Esophagus squamous epithelium (tissue), 5 donors: ENCODE measurements around the gene SGTA. TPM values are rescaled to one million over a fixed set of nuclear protein-coding genes. Genes with fewer than 3 reads are reported as not detected.

Source experiments
- DNase-seq: peaks from one replicate; lab custom pipeline; 2025; lab: John Stamatoyannopoulos, UW
- H3K27ac ChIP-seq, 4 donors: fragments of 200-600 bp; sonication (generic); one replicate each; pipeline ENCODE4 v1.5.1; 2016 to 2019; ENCODE audit warnings: mild to moderate bottlenecking in 1 of 4
- H3K27me3 ChIP-seq, 4 donors: fragments of 200-600 bp; sonication (generic); 1 replicate in 3 of 4; 2 replicates in 1 of 4; pipeline versions ENCODE4 v1.5.1 to v1.6.0; 2017 to 2021; ENCODE audit warnings: antibody characterized with exemption in 1 of 4
- H3K36me3 ChIP-seq, 3 donors: fragments of 200-600 bp; sonication (generic); one replicate each; pipeline ENCODE4 v1.5.1; 2016 to 2019
- H3K4me1 ChIP-seq, 3 donors: fragments of 200-600 bp; sonication (generic); one replicate each; pipeline ENCODE4 v1.5.1; 2017 to 2019
- H3K4me3 ChIP-seq, 4 donors: fragments of 200-600 bp; sonication (generic); 1 replicate in 3 of 4; 2 replicates in 1 of 4; pipeline ENCODE4 v1.5.1; 2016 to 2019; ENCODE audit warnings: mild to moderate bottlenecking in 2 of 4, moderate library complexity in 1 of 4
- H3K9me3 ChIP-seq, 3 donors: fragments of 200-600 bp; sonication (generic); one replicate each; pipeline ENCODE4 v1.5.1; 2016 to 2019
- POLR2A ChIP-seq, 4 donors: fragments of 450-650 bp; IDR thresholded peaks; one replicate each; pipeline ENCODE4 v1.6.1; 2017; ENCODE audit warnings: antibody characterized with exemption in 4 of 4, mild to moderate bottlenecking in 4 of 4, moderate library complexity in 3 of 4
- WGBS, 2 donors: methylation state at CpG; one replicate each; pipeline ENCODE4 v1.1.5; 2018; 5-methylcytosine and 5-hydroxymethylcytosine counted together
- intact Hi-C: fragments of 100-400 bp; cut with DNase I; formaldehyde crosslinking; loops from one replicate; pipeline ENCODE4 v1.15.0; 2022
- total RNA-seq, 4 donors: library from RNA; depleted of rRNA; stranded (reverse); fragments of >200 nt; gene quantifications; one replicate each; pipeline ENCODE4 v1.1.0, GENCODE V29; 2016
- TF ChIP-seq, protein P1 (sequence below), 6 experiments: fragments of 450-650 bp in 4 of 6; fragments of 200-600 bp in 2 of 6; sonication (generic) in 2 of 6; IDR thresholded peaks; one replicate each; pipeline ENCODE4 v1.5.1; 2016 to 2019; ENCODE audit warnings: antibody characterized with exemption in 6 of 6, mild to moderate bottlenecking in 4 of 6, moderate library complexity in 4 of 6
- donor health status: DM: yes; HTN: yes; CAD: no.

Gene SGTA
- total RNA-seq, 4 donors from 2014 or later: 30.6 to 45.0 (median 42.8) TPM

DNA sequence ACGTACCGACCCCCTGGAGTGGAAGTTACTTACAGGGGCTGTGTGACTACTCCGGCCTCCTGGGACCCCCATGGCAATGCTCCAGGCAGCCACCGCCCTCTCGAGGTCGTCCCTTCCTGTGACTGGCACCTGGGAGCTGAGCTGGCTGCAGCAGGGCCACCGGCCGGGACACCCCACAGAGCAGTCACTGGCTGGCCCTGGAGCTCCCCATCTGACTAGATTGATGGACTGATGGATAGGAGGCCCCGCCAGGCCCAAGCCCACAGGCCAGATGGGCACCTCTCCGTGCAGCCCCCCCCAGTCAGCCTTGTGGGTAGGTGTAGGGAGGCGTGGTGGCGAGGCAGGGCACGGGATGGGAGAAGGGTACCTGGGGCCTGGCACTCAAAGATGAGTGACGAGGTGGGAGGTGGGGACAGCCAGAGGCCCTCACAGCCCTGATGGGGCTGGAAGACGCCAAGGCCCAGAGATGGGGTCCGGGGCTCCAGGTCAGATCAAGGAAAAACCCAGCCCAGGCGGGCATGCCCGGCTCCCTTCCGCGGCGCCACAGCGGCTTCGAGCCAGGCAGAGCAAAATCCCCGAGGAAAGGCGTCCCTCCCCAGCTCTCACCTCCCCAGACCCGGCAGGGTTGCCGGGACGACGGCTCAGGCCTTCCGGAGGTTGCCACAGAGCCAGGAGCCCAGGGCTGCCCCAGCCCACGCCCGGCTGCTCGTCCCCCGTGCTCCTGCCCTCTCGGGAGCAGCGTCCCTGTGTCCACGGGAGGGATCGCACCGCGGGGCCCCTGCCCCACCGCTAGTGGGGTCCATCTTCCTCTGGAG, 51.7 kb downstream of the SGTA start:
- Histone ChIP-seq H3K4me1 (peaks cover 5 to 22% (median 8%) of the 10 kb centered on the region in 3 donors), H3K9me3 (no peaks in the 10 kb centered on the region), H3K4me3 (no peak overlapping the region), H3K27me3 (peaks cover 0 to 26% (median 1%) of the 10 kb centered on the region in 4 donors), H3K27ac (no peak overlapping the region), H3K36me3 (peaks cover 0 to 43% (median 2%) of the 10 kb centered on the region in 3 donors)
- no peak for TF ChIP-seq POLR2A (IDR thresholded peaks at IDR 0.05)
- TF ChIP-seq, protein P1, sequence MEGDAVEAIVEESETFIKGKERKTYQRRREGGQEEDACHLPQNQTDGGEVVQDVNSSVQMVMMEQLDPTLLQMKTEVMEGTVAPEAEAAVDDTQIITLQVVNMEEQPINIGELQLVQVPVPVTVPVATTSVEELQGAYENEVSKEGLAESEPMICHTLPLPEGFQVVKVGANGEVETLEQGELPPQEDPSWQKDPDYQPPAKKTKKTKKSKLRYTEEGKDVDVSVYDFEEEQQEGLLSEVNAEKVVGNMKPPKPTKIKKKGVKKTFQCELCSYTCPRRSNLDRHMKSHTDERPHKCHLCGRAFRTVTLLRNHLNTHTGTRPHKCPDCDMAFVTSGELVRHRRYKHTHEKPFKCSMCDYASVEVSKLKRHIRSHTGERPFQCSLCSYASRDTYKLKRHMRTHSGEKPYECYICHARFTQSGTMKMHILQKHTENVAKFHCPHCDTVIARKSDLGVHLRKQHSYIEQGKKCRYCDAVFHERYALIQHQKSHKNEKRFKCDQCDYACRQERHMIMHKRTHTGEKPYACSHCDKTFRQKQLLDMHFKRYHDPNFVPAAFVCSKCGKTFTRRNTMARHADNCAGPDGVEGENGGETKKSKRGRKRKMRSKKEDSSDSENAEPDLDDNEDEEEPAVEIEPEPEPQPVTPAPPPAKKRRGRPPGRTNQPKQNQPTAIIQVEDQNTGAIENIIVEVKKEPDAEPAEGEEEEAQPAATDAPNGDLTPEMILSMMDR (IDR thresholded peaks at IDR 0.05): no peak
- DNase-seq: no peak
- intact Hi-C loops: no loop called here
- 85 to 91% methylated on average over 5 to 20 of the region's 41 CpGs for WGBS, 2 donors

DNA sequence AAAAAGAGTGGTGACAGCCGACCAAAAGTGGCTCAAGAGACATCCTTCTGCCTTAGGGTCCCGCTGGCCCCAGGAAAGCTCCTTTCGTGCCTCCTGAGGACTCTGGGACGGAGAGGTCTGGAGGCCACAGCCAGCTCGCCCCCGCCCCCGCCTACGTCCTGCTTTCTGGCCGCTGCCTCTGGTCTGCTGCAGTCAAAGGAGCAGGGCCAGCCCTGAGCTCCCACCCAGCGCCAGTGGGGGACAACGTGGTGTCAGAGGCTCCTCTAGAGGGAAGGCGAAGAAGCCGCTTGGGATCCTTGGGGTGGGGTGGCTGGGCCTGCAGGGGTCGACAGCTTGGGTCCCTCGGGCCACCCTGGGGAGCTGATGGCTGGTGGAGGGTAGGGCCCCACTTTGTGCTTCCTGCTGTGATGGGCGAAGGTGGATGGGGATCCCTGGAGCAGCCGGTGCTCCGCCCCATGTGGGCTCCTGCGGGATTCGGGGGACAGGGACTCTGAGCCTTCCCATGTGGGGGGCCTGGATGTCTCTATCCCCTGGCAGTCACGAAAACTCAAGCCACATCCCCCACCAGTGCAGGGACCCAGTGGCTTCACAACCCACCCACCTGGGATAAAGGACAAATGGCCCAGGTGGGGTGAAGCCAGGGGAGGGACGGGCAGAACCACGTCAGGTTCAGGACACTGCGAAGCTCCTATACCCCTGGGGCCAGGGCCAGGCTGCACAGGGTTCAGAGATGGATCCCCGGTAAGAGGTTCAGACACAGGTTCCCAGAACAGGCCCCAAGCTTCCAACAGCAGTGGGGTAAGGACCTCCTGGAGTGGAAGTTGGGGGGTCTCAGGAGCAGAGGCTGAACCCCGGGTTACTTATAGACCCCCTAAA, 52.9 kb downstream of the SGTA start:
- Histone ChIP-seq H3K27me3 (peaks cover 0 to 38% (median 1%) of the 10 kb centered on the region in 4 donors), H3K4me1 (peaks cover 5 to 22% (median 8%) of the 10 kb centered on the region in 3 donors), H3K27ac (no peak overlapping the region), H3K9me3 (no peaks in the 10 kb centered on the region), H3K4me3 (no peak overlapping the region), H3K36me3 (peaks cover 0 to 31% (median 0%) of the 10 kb centered on the region in 3 donors)
- intact Hi-C loops: no loop called here
- no peak for DNase-seq
- no peak for TF ChIP-seq POLR2A (IDR thresholded peaks at IDR 0.05)
- TF ChIP-seq, protein P1 (IDR thresholded peaks at IDR 0.05): no peak
- WGBS, 2 donors: 77 to 90% methylated on average over 3 to 8 of the region's 26 CpGs

DNA sequence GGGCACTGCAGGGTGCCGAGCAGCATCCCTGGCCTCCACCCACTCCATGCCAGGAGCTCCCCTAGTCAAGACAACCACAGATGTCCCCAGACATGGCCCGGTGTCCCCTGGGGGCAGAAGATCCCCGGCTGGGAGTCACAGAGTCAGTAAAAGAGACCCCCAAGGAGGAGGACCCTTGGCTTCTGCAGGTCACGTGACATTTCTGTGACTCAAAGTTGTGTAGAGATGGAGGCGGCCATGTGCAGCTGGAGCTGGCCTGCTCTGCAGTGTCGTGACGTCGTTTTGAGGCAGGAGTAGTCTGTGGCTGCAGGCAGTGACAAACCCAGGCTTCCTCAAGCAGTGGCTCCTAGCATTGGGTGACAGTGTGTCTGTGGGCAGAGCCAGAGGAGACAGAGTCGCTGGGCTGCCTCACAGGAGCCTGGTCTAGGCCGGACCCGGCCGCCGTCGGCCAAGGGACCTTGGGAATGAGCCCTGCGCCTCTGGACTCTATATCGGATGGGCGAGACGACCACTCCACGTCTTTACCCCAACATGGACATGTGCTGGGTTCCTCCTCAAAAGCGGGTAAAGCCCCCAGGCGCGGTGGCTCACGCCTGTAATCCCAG, 54.2 kb downstream of the SGTA start:
- Histone ChIP-seq H3K4me3 (no peak overlapping the region), H3K9me3 (no peaks in the 10 kb centered on the region), H3K4me1 (peaks cover 5 to 16% (median 8%) of the 10 kb centered on the region in 3 donors), H3K27ac (no peak overlapping the region), H3K27me3 (peaks cover 0 to 48% (median 1%) of the 10 kb centered on the region in 4 donors), H3K36me3 (peaks cover 0 to 18% (median 0%) of the 10 kb centered on the region in 3 donors)
- no peak for TF ChIP-seq POLR2A (IDR thresholded peaks at IDR 0.05)
- TF ChIP-seq, protein P1 (IDR thresholded peaks at IDR 0.05): no peak
- WGBS, 2 donors: 72 to 76% methylated on average over 7 to 9 of the region's 23 CpGs
- DNase-seq: no peak
- intact Hi-C loops: no loop called here

DNA sequence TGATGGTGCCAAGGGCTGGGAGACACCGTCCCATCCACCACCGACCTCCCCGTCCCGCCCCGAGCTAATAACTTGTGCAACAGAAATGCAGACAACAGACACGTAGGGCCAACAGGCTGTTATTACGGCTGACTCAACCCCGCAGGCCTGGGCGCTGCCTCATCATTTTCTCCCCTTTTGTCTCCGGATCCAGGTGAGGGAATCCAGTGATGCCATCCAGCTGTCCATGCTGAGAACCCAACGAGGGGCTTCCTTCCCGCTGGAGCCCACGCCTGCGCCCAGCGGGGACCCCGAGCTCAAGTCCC, 55.5 kb downstream of the SGTA start:
- Histone ChIP-seq H3K9me3 (no peaks in the 10 kb centered on the region), H3K36me3 (peaks cover 0 to 11% (median 0%) of the 10 kb centered on the region in 3 donors), H3K4me1 (peaks cover 12 to 22% (median 18%) of the 10 kb centered on the region in 3 donors), H3K4me3 (no peak overlapping the region), H3K27me3 (peaks cover 0 to 61% (median 1%) of the 10 kb centered on the region in 4 donors), H3K27ac (no peak overlapping the region)
- 28% methylated on average over 12 of the region's 16 CpGs; no CpG with 5 or more reads in 1 of the 2 donors for WGBS, 2 donors
- no peak for TF ChIP-seq POLR2A (IDR thresholded peaks at IDR 0.05)
- TF ChIP-seq, protein P1 (IDR thresholded peaks at IDR 0.05): no peak
- DNase-seq: no peak
- intact Hi-C loops: no loop called here
